GM12864 (cell line): ENCODE measurements around the gene TAS2R60.

Source experiments
- DNase-seq: peaks from one replicate; pipeline ENCODE4 v3.0.0-alpha.2; 2011; ENCODE audit warnings: low read depth
- H3K4me3 ChIP-seq: 2 replicates; pipeline ENCODE4 v1.5.1; 2011; ENCODE audit warnings: mild to moderate bottlenecking, low read depth, low read length, control low read depth
- CTCF ChIP-seq: IDR thresholded peaks from 2 replicates; pipeline ENCODE4 v1.5.1; 2011; ENCODE audit warnings: low read depth, mild to moderate bottlenecking, moderate library complexity, low read length, control low read depth, inconsistent platforms; ENCODE audit errors: missing control alignments

Gene TAS2R60, protein sequence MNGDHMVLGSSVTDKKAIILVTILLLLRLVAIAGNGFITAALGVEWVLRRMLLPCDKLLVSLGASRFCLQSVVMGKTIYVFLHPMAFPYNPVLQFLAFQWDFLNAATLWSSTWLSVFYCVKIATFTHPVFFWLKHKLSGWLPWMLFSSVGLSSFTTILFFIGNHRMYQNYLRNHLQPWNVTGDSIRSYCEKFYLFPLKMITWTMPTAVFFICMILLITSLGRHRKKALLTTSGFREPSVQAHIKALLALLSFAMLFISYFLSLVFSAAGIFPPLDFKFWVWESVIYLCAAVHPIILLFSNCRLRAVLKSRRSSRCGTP

GRCh38 chr7:143443153-143443552, at the start of gene TAS2R60:
Gene TAS2R60, plus strand, starts transcription at chr7:143443453. Its CDS starts 0 bp downstream, at chr7:143443453.
- no peak for TF ChIP-seq CTCF
- no peak for DNase-seq
- H3K4me3 ChIP-seq: no peak within 1 kb of the TSS

DNA sequence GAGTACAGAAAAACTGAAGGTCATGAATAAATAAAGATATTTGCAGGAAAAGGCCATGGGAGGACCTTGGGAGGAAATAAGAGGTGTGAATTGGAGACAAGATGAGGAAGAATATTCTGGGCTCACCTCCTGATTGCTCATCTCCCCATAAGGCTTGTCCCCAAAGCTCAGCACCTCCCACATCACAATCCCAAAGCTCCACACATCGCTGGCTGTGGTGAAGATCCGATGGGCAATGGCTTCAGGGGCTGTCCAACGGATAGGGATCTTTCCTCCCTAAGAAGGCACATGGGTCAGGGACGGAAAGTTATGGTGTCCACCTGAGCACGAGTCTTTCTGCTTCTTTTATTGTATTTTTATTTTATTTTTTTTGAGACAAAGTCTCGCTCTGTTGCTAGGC, 49.2 kb upstream of the TAS2R60 start:
- no peak overlapping the region for H3K4me3 ChIP-seq
- DNase-seq: no peak
- TF ChIP-seq CTCF: no peak

GRCh38 chr7:143394777-143395176, 48.5 kb upstream of the TAS2R60 start:
- no peak overlapping the region for H3K4me3 ChIP-seq
- DNase-seq: no peak
- no peak for TF ChIP-seq CTCF

DNA sequence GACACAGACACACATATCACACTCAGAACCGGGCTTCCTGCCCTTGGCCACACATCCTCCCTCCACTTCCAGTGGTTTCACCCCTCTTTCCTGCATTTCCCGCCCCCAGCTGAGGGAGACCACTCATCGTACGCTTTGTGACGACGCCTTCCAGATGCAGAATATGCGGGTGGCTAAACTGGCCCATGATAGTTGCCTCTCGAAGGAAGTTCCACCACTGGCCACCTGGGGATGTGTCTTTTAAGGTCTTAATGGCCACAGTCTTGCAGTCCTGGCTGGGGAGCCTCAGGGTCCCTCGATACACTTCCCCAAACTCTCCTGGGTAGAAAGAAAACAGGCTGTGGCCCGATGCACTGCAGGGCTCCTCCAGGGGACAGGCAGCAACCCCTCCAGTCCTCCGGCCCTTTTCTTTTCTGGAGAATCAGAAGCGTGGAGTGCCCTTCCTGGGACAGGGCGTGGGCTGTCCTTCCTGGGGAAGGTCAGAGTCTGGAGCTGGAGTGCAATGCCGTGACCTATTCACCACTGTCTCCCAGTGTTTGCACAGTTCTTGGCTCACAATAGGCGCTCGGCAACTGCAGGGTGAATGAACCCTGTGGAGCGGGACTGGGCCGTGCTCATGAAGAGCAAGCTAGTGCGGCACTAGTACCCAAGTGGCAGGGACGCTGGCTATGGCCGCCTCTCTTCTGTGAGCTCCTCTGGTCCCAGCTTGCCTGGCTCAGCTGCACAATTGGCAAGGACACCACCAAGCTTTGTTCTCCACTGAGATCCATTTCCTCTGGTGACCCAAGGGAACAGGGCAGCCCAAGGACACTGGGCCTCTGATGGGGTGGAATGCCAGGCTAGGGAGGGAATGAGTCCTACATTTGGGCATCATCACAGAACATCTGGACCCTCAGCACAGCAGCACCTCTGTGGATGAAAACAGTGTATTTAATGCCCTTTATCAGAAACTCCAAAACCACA, 47.8 kb upstream of the TAS2R60 start:
- no peak for DNase-seq
- TF ChIP-seq CTCF: peak; percentile 8
- no peak overlapping the region for H3K4me3 ChIP-seq

DNA sequence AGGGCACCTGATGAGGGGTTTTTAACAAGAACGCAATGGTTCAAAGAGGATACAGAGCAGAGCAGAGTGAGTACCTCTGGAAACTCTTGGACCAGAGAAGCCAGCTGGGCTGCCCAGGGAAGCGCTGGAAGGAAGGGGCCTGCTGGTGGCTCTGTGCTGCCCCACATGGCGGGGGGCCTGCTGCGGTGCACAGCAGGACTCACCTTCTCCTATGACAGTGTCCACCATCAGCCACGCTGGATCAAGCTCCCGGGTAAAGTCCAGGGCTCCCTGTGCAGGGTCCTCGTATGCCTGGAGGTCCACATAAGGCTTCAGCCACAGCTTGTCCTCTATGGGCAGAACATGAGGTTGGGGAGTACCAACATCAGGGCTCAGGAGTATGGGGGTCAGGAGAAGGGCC, 47.1 kb upstream of the TAS2R60 start:
- H3K4me3 ChIP-seq: no peak overlapping the region
- DNase-seq: no peak
- TF ChIP-seq CTCF: no peak

DNA sequence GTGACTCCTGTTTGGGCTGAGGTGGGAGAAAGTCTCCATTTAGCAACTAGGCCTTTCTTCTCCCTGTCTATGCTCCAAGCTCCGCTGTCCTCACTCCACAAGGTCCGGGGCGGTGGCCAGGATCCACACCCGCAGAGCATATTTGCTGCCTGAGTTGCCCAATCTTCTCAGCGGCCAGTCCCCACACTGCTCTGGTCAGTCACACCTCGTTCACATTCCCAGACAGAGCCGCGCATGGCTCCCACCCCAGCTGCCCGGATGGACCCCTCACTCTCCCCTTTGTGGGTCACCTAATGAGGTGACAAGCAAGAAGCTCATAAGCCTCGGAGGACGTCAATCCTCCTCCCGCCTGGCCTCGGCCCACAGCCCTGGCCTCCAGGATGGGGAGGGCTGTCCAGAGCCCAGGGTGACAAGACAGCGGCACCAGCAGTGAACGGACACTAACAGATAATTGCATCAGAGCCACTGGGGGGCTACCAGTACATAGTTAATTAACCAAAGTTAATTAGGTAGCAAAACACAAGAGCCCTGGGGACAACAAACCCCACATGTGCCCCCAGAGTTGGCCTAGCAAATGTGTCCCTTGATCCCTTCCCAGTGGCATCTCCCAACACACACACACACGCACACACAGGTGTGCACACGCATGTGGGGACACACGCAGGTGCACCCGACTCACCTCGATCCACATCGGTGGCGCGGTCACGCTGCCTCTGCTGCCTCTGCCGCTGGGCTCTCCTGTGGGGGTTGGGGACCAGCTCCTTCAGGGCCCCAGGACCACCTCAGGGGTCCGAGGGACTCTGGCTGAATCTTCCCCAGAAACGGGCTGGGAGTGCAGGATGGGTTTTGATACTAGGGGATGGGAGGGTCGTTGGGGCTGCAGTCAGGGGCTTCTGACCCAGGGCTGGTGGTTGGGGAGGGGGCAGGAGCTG, 46.4 kb upstream of the TAS2R60 start:
- no peak for DNase-seq
- H3K4me3 ChIP-seq: no peak overlapping the region
- TF ChIP-seq CTCF: no peak
